HepG2 (cell line): ENCODE results near the gene LAMTOR2. TPM values are rescaled to one million over a fixed set of nuclear protein-coding genes. Genes with fewer than 3 reads are reported as not detected.
A peak's percentile ranks its signal among the peaks of the same experiment; 100 is the strongest.

Experiments used
- ELF4 ChIP-seq: sonication (generic); formaldehyde crosslinking; IDR thresholded peaks from 2 replicates; pipeline ENCODE4 v1.5.0; 2020; ENCODE audit warnings: missing genetic modification reagents, mild to moderate bottlenecking, moderate library complexity, borderline replicate concordance
- HMGA1 ChIP-seq: sonication (generic); formaldehyde crosslinking; conservative IDR thresholded peaks from 2 replicates; pipeline ENCODE4 v1.4.0; 2020; ENCODE audit warnings: missing genetic modification reagents
- KLF12 ChIP-seq: sonication (generic); formaldehyde crosslinking; IDR thresholded peaks from 2 replicates; pipeline ENCODE4 v1.4.0; 2020; ENCODE audit warnings: missing genetic modification reagents, borderline replicate concordance
- NFE2L1 ChIP-seq: sonication (generic); formaldehyde crosslinking; IDR thresholded peaks from 2 replicates; pipeline ENCODE4 v1.4.0; 2020; ENCODE audit warnings: missing genetic modification reagents, mild to moderate bottlenecking, borderline replicate concordance
- NKX3-1 ChIP-seq: sonication (generic); formaldehyde crosslinking; IDR thresholded peaks from 2 replicates; pipeline ENCODE4 v1.5.0; 2020; ENCODE audit warnings: missing genetic modification reagents
- PRDM15 ChIP-seq: sonication (generic); formaldehyde crosslinking; IDR thresholded peaks from 2 replicates; pipeline ENCODE4 v1.4.0; 2020; ENCODE audit warnings: missing genetic modification reagents
- SMARCC2 ChIP-seq: fragments of 450-650 bp; IDR thresholded peaks from 2 replicates; pipeline ENCODE4 v1.6.1; 2017; ENCODE audit warnings: antibody characterized with exemption, mild to moderate bottlenecking
- TCF7 ChIP-seq: sonication (generic); IDR thresholded peaks from 2 replicates; pipeline ENCODE4 v1.6.1; 2016; ENCODE audit warnings: antibody characterized with exemption, low read depth
- U2AF2 ChIP-seq: fragments of 200-400 bp; formaldehyde crosslinking; IDR thresholded peaks from 2 replicates; pipeline ENCODE4 v1.6.1; 2017; ENCODE audit warnings: low read depth, mild to moderate bottlenecking, low read length
- UBTF ChIP-seq: sonication (generic); formaldehyde crosslinking; IDR thresholded peaks from 2 replicates; pipeline ENCODE4 v1.4.0; 2020; ENCODE audit warnings: mild to moderate bottlenecking, missing genetic modification reagents
- ZBTB46 ChIP-seq: sonication (generic); formaldehyde crosslinking; IDR thresholded peaks from 2 replicates; pipeline ENCODE4 v1.4.0; 2020; ENCODE audit warnings: mild to moderate bottlenecking, missing genetic modification reagents, borderline replicate concordance
- ZNF251 ChIP-seq: sonication (generic); formaldehyde crosslinking; IDR thresholded peaks from 2 replicates; pipeline ENCODE4 v1.9.0; 2021; ENCODE audit warnings: mild to moderate bottlenecking, missing genetic modification reagents
- ZNF337 ChIP-seq: sonication (generic); formaldehyde crosslinking; IDR thresholded peaks from 2 replicates; pipeline ENCODE4 v1.5.1; 2020; ENCODE audit warnings: missing genetic modification reagents, low read depth, mild to moderate bottlenecking, borderline replicate concordance
- ZNF530 ChIP-seq: sonication (generic); formaldehyde crosslinking; IDR thresholded peaks from 2 replicates; pipeline ENCODE4 v1.5.0; 2020; ENCODE audit warnings: low read depth, mild to moderate bottlenecking, missing genetic modification reagents
- ZNF710 ChIP-seq: sonication (generic); formaldehyde crosslinking; IDR thresholded peaks from 2 replicates; pipeline ENCODE4 v1.5.0; 2020; ENCODE audit warnings: mild to moderate bottlenecking, missing genetic modification reagents, borderline replicate concordance
- ZSCAN22 ChIP-seq: sonication (generic); formaldehyde crosslinking; IDR thresholded peaks from 2 replicates; pipeline ENCODE4 v1.4.0; 2020; ENCODE audit warnings: mild to moderate bottlenecking, missing genetic modification reagents
- polyA plus RNA-seq, 8 experiments: library from polyadenylated mRNA; depleted of rRNA in 3 of 8; stranded (reverse) in 7 of 8; unstranded in 1 of 8; fragments of >200 nt; fragmentation: Illumina TruSeq in 4 of 8; extraction: Trizol in 4 of 8; gene quantifications; 2 replicates each; pipeline versions ENCODE4 v1.2.1 to v1.2.3, GENCODE V29; 2011 to 2016; ENCODE audit warnings: low read depth in 4 of 8, missing spikeins in 1 of 8, mixed read lengths in 1 of 8; ENCODE audit not compliant: insufficient read depth in 1 of 8
- total RNA-seq, 5 experiments: library from RNA; depleted of rRNA; stranded (reverse); fragments of >200 nt; fragmentation: Illumina TruSeq; extraction: Trizol; gene quantifications; 2 replicates each; pipeline ENCODE4 v1.2.3, GENCODE V29; 2016; ENCODE audit warnings: low read depth in 1 of 5

Gene LAMTOR2
- total and polyA plus RNA-seq, 2 of the 13 experiments (the other 11 are each of a cell fraction or from before 2014, with no cell fraction given): 36.5 to 66.4 TPM

- TF ChIP-seq NFE2L1: no peak
- TF ChIP-seq SMARCC2: no peak
- TF ChIP-seq ZSCAN22 (CRISPR knock-in tag): no peak
- no peak for TF ChIP-seq PRDM15 (CRISPR knock-in tag)
- no peak for TF ChIP-seq NKX3-1 (CRISPR knock-in tag)
- peak; percentile 46; the same call in 1 of the 2 replicates for TF ChIP-seq ZNF710 (CRISPR knock-in tag)
- TF ChIP-seq ZNF530 (CRISPR knock-in tag): no peak
- TF ChIP-seq ZNF337 (CRISPR knock-in tag): no peak
- TF ChIP-seq UBTF: 0 out of 2 replicates have a peak, but pooled peaks have one; percentile 25
- TF ChIP-seq ZNF251 (CRISPR knock-in tag): no peak
- TF ChIP-seq KLF12 (CRISPR knock-in tag): no peak
- no peak for TF ChIP-seq U2AF2
- no peak; the same call in 1 of the 2 replicates for TF ChIP-seq ZBTB46 (CRISPR knock-in tag)
- no peak for TF ChIP-seq ELF4 (CRISPR knock-in tag)
- no peak for TF ChIP-seq HMGA1 (CRISPR knock-in tag)
- TF ChIP-seq TCF7: no peak
Observed at GRCh38 chr1:156096640-156097391, 42.2 kb downstream of the LAMTOR2 start (continued).
